Trophoblast cell (in vitro differentiated cells and primary cell): ENCODE measurements around the gene SIK1.
"Not testable (repeated sequence)": the region's sequence is repeated elsewhere in the genome, so short reads cannot be mapped to it uniquely, and the experiment has no call there.

Experiments
- DNase-seq, 2 donors: peaks; one replicate each; pipeline ENCODE4 v3.0.0-alpha.2; 2016
- H2AFZ ChIP-seq: 2 replicates; pipeline ENCODE4 v1.6.1; 2013; ENCODE audit warnings: low read length, moderate library complexity, mild to moderate bottlenecking; ENCODE audit not compliant: insufficient read depth, poor library complexity
- H2AK5ac ChIP-seq: 2 replicates; pipeline ENCODE4 v1.6.1; 2013; ENCODE audit warnings: mild to moderate bottlenecking, low read length
- H2BK120ac ChIP-seq: 2 replicates; pipeline ENCODE4 v1.6.1; 2013; ENCODE audit warnings: low read length, mild to moderate bottlenecking, moderate library complexity; ENCODE audit not compliant: insufficient read depth, poor library complexity
- H2BK12ac ChIP-seq: 2 replicates; pipeline ENCODE4 v1.6.1; 2013; ENCODE audit warnings: mild to moderate bottlenecking, low read length, moderate library complexity
- H2BK5ac ChIP-seq: 2 replicates; pipeline ENCODE4 v1.6.1; 2013; ENCODE audit warnings: low read length, low read depth, moderate library complexity, mild to moderate bottlenecking; ENCODE audit not compliant: poor library complexity
- H3K14ac ChIP-seq: 2 replicates; pipeline ENCODE4 v1.6.1; 2013; ENCODE audit warnings: mild to moderate bottlenecking, low read length
- H3K18ac ChIP-seq: 2 replicates; pipeline ENCODE4 v1.6.1; 2013; ENCODE audit warnings: mild to moderate bottlenecking, low read length
- H3K23ac ChIP-seq: 2 replicates; pipeline ENCODE4 v1.6.1; 2013; ENCODE audit warnings: low read length
- H3K27ac ChIP-seq: 2 replicates; pipeline ENCODE4 v1.5.1; 2013; ENCODE audit warnings: low read depth, mild to moderate bottlenecking, inconsistent platforms, low read length, moderate library complexity
- H3K27me3 ChIP-seq: 2 replicates; pipeline ENCODE4 v1.6.1; 2013; ENCODE audit warnings: inconsistent platforms, mild to moderate bottlenecking, low read length, moderate library complexity; ENCODE audit not compliant: insufficient read depth
- H3K36me3 ChIP-seq, 2 experiments: 1 replicate in 1 of 2; 2 replicates in 1 of 2; pipeline ENCODE4 v1.6.1; 2013; ENCODE audit warnings: low read length in 2 of 2, mild to moderate bottlenecking in 2 of 2, moderate library complexity in 1 of 2; ENCODE audit not compliant: insufficient read depth in 2 of 2, control insufficient read depth in 1 of 2
- H3K4ac ChIP-seq: 2 replicates; pipeline ENCODE4 v1.6.1; 2013; ENCODE audit warnings: low read depth, mild to moderate bottlenecking, low read length, moderate library complexity
- H3K4me1 ChIP-seq, 2 experiments: 1 replicate in 1 of 2; 2 replicates in 1 of 2; pipeline ENCODE4 v1.6.1; 2013; ENCODE audit warnings: low read length in 2 of 2, mild to moderate bottlenecking in 2 of 2, moderate library complexity in 1 of 2; ENCODE audit not compliant: insufficient read depth in 2 of 2, control insufficient read depth in 1 of 2
- H3K4me2 ChIP-seq: 2 replicates; pipeline ENCODE4 v1.6.1; 2013; ENCODE audit warnings: inconsistent platforms, mild to moderate bottlenecking, low read length, moderate library complexity
- H3K4me3 ChIP-seq: 2 replicates; pipeline ENCODE4 v1.5.1; 2013; ENCODE audit warnings: mild to moderate bottlenecking, low read depth, low read length, inconsistent platforms
- H3K79me1 ChIP-seq: one replicate; pipeline ENCODE4 v1.6.1; 2013; ENCODE audit warnings: low read length
- H3K79me2 ChIP-seq: 2 replicates; pipeline ENCODE4 v1.6.1; 2013; ENCODE audit warnings: low read length, mild to moderate bottlenecking; ENCODE audit not compliant: control insufficient read depth, insufficient read depth, poor library complexity
- H3K9ac ChIP-seq: 2 replicates; pipeline ENCODE4 v1.6.1; 2013; ENCODE audit warnings: mild to moderate bottlenecking, low read length
- H3K9me3 ChIP-seq: 2 replicates; pipeline ENCODE4 v1.6.1; 2013; ENCODE audit warnings: low read depth, mild to moderate bottlenecking, control low read depth, inconsistent platforms, low read length; ENCODE audit not compliant: insufficient read depth
- H4K12ac ChIP-seq: 2 replicates; pipeline ENCODE4 v1.6.1; 2013; ENCODE audit warnings: low read depth, mild to moderate bottlenecking, low read length, moderate library complexity
- H4K8ac ChIP-seq: 2 replicates; pipeline ENCODE4 v1.6.1; 2013; ENCODE audit warnings: low read depth, mild to moderate bottlenecking, low read length, moderate library complexity
- H4K91ac ChIP-seq: one replicate; pipeline ENCODE4 v1.6.1; 2013; ENCODE audit warnings: low read depth, mild to moderate bottlenecking, low read length, moderate library complexity
- WGBS: extraction: QIAGEN DNeasy Blood & Tissue Kit; methylation state at CpG from one replicate; pipeline ENCODE4 v1.1.7; 2013; ENCODE audit warnings: missing lambda C conversion rate; ENCODE audit not compliant: insufficient read length, insufficient coverage; ENCODE audit errors: extremely low coverage; 5-methylcytosine and 5-hydroxymethylcytosine counted together

SIK1 gene

DNA sequence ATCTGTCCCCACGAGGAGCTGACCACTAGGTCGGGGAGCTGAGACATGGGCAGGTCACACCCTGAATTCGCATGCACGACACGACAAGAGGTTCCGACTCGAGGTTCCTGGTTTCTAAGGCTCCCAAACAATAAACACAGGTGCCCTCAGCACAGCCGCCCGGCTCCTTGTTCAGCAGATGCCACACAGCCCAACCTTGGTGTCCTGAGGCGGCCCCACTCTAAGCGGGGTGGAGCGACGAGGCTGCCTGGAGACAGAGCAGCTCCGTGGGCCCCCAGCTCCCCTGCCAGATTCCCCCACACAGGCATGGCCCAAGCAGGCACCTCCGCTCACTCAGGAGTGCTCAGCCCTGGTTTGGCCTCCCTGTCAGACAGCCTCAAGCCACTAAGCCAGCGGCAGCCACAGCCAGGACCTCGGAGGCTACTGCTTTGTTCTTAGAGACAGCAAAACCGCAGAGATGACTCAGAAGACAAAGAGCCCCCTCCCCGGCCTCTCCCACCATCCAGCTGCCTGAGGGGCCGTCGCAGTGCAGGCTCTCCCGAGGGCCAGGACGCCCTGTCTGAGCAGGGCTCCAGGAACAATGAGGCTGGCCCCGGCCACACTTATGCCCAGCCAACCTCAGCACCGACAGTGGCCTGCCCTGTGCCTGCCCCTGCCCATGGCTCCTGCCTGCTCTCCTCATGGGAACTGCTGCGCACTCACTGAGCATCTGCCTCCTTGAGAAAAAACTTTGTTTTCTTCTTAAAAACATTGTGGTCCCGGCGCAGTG is 14.7 kb downstream of the SIK1 start:
- H3K4me3 ChIP-seq, H3K9me3 ChIP-seq, H3K79me1 ChIP-seq, H3K27me3 ChIP-seq, DNase-seq, H3K36me3 ChIP-seq, H3K9ac ChIP-seq, H3K18ac ChIP-seq, H3K27ac ChIP-seq, H2BK12ac ChIP-seq, H3K79me2 ChIP-seq, H2AK5ac ChIP-seq, H4K12ac ChIP-seq, H3K4me2 ChIP-seq, H2BK120ac ChIP-seq, H3K4ac ChIP-seq, H2BK5ac ChIP-seq, H3K14ac ChIP-seq, H3K23ac ChIP-seq, H2AFZ ChIP-seq, H4K8ac ChIP-seq, H4K91ac ChIP-seq, H3K4me1 ChIP-seq: not testable (repeated sequence)
- no CpG with 5 or more reads among the region's 28 CpGs for WGBS

- not testable (repeated sequence) for H4K8ac ChIP-seq, H3K18ac ChIP-seq, H3K9ac ChIP-seq, H4K12ac ChIP-seq, H3K14ac ChIP-seq, H2BK12ac ChIP-seq, H3K27me3 ChIP-seq, H3K79me1 ChIP-seq, H3K79me2 ChIP-seq, DNase-seq, H3K4me2 ChIP-seq, H3K4me1 ChIP-seq, H2BK120ac ChIP-seq, H3K4me3 ChIP-seq, H4K91ac ChIP-seq, H3K9me3 ChIP-seq, H3K4ac ChIP-seq, H3K36me3 ChIP-seq, H2AK5ac ChIP-seq, H2AFZ ChIP-seq, H3K27ac ChIP-seq, H2BK5ac ChIP-seq, H3K23ac ChIP-seq
- no CpG with 5 or more reads among the region's 27 CpGs for WGBS
Measured at GRCh38 chr21:43410456-43411068, 16.4 kb downstream of the SIK1 start.

DNA sequence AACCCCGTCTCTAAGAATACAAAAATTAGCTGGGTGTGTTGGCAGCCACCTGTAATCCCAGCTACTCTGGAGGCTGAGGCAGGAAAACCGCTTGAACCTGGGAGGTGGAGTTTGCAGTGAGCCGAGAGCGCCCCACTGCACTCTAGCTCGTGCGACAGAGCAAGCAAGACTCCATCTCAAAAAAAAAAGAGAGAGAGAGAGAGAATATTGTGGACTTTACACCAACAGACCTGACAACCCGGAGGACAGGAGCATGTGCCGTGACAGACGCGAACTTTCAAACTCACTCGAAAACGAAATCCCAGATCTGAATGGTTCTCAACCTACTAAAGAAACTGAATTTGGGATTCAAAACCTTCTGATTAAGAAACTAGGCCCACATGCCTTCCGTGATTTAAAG is 19.8 kb downstream of the SIK1 start:
- not testable (repeated sequence) for H3K4ac ChIP-seq, H2AK5ac ChIP-seq, H3K79me2 ChIP-seq, H3K4me3 ChIP-seq, H3K4me1 ChIP-seq, H2BK12ac ChIP-seq, H3K18ac ChIP-seq, H3K14ac ChIP-seq, H3K79me1 ChIP-seq, H3K27ac ChIP-seq, H2BK5ac ChIP-seq, H2BK120ac ChIP-seq, H2AFZ ChIP-seq, H3K4me2 ChIP-seq, H3K23ac ChIP-seq, DNase-seq, H3K9me3 ChIP-seq, H3K36me3 ChIP-seq, H3K27me3 ChIP-seq, H4K91ac ChIP-seq, H4K12ac ChIP-seq, H4K8ac ChIP-seq, H3K9ac ChIP-seq
- no CpG with 5 or more reads among the region's 13 CpGs for WGBS

GRCh38 chr21:43404450-43404849 is 22.5 kb downstream of the SIK1 start:
- not testable (repeated sequence) for H3K9me3 ChIP-seq, H3K4me3 ChIP-seq, H3K79me2 ChIP-seq, H4K91ac ChIP-seq, DNase-seq, H4K12ac ChIP-seq, H3K4me1 ChIP-seq, H3K79me1 ChIP-seq, H3K27me3 ChIP-seq, H3K14ac ChIP-seq, H4K8ac ChIP-seq, H2BK12ac ChIP-seq, H3K18ac ChIP-seq, H3K4ac ChIP-seq, H2AFZ ChIP-seq, H3K23ac ChIP-seq, H3K9ac ChIP-seq, H2BK120ac ChIP-seq, H3K27ac ChIP-seq, H3K4me2 ChIP-seq, H2AK5ac ChIP-seq, H2BK5ac ChIP-seq, H3K36me3 ChIP-seq
- no CpG with 5 or more reads among the region's 14 CpGs for WGBS
